Activated CD4-positive, CD25-positive, alpha-beta regulatory T cell treated with anti-CD3 and anti-CD28 coated beads, Interleukin-2, amount 50 U/mL, for 72 hours (primary cell): ENCODE data around the gene KCNMA1.

Experiments used
- DNase-seq: peaks from one replicate; pipeline ENCODE4 v3.0.0; 2021

The KCNMA1 gene

DNA sequence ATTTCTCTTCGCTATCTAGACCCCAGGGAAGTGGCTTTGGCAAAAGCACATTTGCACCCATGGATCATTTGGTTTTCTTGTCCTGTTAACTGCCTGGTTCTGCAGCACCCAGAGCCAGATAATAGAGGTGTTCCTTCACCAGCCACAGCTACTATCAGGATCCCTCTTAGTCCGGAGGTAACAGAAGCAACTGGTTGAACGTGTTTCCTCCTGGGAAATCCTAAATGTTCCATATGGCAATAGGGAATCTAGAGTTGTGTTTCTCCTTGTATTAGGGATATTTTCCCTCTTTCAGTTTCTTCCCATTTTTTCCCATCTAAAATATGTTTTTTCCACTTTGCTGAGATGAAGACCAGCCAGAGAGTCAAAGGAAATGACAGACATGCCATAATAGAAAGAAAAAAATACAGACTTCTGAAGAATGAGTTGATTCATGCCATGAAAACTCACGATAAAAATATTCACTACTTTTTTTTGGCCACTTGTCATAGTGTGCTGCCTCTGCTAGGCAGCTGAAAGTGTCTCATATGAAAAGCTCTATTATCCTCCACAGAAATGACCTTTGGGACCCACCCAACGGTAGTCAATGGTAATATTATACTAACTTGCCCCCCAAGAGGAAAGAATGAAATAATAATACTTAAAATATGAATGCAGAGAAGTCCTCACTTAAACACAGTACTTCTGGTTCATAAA is 472.8 kb downstream of the KCNMA1 start:
- DNase-seq, result no peak

DNA sequence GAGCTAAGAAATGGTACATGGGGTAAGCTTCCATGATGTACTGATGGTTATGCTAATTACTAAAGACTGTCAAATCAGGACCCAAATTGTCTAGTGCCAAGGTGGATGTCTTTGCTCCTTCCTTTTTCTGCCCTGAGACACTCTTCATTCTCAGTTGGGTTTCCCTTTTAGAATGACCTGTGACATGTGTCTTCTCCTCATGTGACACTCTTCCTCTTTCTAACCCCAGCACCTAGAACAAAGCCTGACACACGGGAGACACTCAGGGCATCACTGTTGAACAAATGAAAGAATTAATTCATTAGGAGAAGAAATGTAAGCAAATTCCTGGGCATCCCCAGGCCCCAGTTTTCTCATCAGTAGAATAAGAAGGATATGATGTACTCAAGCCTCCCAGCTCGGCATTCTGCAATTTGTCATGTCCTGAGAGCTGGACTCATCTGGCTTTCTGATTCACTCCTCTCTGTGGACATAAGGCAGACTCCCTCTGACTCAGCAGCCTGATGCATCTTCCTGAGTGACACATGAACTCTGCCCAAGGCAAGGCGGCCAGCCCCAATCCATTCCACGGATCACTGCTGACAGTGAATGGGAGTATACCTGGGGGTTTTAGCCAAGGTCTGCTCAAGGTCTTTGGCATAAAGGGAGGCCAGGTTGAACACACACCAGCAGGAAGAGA is 473.8 kb downstream of the KCNMA1 start:
- no peak for DNase-seq

DNA sequence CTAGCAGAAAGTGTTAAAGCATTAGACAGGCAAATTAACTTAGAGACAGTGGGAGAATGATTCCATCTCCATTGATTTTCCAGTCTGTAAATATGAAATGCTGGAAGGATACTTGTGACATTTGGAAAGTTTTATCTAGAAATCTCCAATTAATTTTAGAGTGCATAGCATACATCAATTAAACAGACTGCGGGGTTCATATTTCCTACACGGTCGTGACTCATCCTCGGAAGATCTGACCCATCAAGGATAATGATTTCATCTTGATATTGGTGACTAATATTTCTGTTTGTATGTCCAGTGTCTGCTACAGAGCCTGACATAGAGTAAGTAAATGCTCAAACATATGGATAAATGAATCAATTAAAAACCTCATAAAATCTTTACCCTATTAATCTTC is 474.9 kb downstream of the KCNMA1 start:
- no peak for DNase-seq

DNA sequence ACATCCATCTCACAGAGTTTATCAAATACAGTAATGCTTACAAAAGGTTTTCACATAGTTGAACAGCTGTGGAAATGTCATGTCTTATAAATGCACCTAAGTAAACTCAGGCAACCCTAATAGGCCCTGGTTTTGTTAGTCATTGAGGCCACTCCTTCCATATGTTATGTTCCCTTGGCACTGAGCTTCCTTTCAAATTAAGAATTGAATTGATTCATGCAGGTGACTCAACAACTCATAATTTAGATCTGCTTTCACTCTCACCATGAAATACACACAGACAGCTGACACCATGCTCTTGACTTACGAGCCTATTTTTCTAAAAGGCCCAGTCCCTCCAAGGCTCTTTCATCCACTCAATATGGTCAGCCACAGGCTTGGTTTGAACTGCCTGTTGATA is 476.9 kb downstream of the KCNMA1 start:
- no peak for DNase-seq

DNA sequence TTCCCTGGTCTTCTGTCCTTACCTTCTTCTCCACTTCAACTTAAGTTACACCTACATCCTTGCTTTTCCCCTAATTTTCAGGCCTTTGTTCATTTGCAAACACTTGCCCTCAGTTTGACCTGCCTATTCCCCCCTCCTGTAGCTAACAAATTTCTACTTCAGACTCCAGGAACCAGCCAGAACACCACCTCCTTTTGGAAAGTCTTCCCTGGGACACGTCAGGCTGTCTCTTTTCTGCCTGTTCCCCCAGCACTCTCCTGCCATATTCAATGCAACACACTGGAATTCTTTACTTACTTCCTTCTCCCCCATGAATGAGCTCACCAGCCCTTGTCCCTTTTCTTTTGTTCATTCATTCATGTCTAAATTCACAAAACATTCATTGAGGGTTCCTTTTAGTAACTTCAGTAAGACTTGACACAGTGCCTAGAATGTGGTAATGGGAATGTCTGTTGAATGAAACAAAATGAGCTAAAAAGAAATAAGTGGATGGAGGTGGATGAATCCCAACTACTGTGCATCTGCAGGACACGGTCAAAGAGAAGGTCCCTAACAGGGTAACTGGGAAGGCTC is 478.0 kb downstream of the KCNMA1 start:
- DNase-seq, result no peak

DNA sequence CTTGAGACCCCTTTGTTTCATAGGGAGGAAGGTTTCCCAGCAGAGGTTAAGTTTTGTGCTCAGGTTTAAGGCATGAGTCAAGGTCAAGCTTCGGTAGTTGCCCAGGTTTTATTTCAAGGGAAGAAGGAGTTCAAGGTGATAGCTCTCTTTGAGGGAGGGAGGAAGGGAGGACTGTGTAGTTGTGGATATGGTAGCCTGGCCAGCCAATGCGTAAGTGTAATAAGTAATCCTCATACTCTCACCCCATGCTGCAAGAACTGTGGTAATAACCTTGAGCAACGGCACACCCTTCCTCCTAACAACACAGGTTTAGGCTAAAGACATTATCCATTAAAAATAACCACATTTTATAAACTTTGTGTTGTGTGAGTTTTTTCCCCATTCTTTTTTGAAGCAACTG is 478.9 kb downstream of the KCNMA1 start:
- DNase-seq, result no peak

DNA sequence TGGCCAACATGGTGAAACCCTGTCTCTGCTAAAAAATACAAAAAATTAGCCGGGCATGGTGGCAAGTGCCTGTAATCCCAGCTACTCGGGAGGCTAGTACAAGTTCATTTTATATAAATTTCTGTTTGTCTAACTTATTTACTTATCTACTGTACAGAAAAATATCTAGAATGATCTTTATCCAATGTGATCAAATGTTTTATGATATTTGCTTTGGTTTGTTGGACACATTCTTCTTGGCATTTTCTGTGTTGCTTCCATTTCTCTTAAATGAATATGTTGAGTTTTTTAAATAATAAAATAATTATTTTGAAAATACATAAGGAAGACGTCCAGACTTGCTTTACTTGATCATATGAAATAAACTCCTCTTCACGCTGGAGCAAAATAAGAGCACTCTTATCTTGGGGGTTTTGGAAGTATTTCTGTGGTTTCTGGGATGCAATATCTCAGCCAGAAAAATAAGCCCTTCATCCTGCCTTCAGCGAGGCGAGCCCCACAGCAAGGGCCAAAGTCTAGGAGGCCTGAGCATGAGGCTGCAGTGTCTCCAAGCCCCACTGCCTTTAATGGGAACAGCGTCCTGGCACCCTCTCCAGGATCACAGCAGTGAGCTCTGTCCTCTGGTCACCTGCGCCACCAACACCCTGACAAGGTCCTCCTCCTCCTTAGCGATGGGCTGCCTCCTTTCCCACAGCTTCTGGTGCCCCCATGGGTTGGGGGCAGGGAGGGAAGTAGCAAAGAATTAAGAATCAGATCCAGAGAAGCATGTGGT is 480.2 kb downstream of the KCNMA1 start:
- no peak for DNase-seq

DNA sequence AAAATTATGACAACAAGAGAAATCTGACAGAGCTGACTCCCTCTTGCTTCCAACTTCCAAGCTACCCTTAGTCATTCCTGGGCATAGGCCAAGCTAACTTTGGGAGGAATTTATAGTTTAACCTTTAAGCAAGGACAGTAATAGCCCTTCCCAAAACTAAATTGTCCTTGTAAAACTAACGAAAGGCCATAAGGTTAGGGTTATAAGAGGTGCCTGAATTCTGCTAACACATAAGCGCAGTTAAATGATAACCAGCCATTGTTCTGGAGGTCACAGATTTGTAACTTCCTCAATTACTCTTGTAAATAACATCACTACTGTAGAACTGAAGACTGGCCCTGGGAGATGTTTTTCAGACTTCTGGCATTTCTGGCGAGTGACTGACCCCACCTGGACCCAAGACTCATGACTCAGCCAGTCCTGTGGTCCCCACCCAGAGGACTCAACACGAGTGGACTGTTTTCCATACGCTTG is 481.2 kb downstream of the KCNMA1 start:
- no peak for DNase-seq

DNA sequence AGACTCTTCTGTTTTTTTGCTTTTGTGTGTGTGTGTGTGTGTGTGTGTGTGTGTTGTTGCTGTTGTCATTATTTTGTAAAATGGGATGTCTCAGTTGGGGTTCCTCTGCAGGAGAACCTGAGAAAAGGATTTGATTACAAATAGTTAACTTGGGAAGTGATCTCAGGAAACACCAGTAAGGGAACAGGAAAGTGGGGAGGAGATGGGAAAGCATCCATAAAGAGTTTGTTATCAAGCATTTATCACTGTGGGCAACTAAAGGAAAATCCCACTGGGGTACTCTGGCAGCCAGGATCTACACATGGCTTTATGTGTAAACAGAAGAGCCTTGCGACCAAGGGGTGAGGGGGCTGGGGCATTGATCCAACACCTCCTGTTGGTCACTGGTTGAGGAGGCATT is 485.4 kb downstream of the KCNMA1 start:
- no peak for DNase-seq

DNA sequence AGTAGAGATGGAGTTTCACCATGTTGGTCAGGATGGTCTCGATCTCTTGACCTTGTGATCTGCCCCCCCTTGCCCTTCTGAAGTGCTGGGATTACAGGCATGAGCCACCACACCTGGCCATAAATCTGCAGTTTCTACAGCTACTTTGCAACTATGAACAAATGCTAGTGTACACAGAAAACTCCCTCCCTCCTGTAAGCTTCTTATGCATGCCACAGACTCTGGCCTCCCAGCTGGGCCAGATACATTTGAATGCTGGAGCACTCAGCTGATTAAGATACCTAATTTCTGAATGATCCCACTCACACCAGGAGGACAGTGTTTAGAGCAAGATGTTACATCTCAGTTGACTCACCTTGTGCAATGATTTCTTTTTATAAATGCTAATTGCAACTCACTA is 486.2 kb downstream of the KCNMA1 start:
- no peak for DNase-seq

DNA sequence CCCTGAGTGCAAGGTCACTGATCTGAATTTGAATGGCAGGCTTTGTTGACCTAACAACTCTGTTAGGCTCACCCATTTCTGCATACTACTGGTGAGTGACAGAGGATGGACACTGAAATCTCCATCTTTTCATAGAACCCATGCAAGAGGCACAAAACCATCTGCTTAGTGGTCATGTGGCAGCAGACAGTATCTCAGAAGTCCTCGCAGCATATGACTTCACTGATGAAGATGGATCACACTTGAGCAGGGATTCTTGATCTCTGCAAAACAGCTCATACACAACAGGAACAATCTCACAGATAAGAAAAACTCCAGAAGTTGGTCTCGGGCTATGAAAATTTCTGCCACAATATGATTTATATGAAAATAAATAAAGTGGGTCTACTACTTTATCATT is 487.9 kb downstream of the KCNMA1 start:
- DNase-seq, result no peak

DNA sequence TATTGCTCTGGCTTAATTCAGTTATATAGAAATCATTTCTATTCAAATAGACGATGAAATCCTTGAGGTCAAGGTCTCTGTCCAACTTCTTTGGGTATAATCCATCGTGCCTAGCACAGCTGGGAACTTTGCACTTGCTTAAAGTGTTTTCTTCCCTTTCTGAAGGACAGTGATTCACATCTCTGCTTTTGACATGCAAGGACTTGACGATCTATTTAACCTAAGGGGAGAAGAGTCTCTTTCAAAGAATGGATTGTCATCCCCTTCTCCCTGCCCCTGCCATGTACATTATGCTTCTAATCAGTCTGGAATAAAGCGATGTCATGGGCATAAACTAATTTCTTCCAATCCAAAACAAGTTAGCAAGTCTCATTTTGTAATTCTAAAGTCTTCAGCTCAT is 488.6 kb downstream of the KCNMA1 start:
- DNase-seq, result no peak

DNA sequence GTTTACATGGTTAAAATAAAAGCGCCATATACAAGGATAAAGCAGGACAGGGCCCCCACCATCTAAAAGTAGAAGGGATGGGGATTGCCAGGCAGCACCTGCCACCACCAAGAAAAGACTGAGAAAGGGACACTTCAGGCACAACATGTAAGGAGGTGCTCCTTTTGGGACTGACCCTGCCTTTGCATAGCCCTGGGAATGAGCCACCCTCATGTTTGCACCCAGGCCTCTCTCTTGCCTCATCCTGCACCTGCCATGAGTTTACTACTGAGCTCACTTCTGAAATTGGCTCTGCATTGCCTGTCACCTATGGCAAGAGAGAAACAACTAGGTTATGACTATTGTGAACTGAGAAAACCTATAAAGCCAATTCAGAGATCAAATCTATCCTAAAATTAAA is 489.7 kb downstream of the KCNMA1 start:
- no peak for DNase-seq

DNA sequence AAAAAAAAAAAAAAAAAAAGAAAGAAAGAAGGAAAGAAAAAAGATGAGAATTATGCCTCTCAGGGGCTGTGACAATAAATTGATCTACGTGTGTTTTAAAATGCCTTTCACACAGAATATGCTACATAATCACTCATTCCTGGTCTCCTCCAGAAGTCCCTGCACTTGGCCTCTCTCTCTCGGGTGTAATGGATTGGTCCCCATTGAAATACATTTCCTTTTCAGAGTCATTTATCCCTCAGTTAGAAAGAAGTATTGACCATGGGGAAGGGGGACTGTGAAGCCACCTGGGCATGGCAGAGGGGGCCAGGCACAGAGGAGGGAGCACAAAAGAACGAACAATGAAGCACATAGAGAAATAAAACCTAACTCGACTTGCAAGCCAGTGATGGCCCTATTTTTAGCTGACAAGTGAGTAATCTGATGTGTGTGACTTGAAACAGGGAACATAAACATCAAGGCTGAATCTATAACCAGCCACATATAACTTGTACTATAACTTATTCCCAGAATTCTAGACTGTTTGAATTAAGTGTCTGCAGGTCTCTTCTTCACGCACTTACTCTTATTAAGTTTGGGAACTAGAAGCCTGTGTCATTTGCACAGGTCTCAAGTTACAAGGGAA is 490.8 kb downstream of the KCNMA1 start:
- no peak for DNase-seq

DNA sequence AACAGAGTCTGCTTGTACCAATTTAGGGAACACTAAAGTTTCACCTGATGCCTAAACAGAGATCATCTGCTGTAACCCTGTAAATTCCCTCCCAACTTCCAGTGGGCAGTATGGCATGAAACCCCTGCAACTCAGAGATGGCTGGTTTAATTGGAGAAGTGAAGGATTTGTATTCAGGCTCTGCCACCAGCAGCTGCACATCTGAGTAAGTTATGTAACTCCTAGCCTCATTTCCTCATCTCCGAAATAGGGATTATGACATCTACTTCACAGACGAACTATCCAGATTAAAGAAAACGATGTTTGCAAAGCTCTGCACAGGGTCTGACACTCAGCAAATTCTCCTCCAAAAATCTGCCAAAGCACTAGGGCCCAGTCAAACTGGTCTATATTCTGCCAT is 493.0 kb downstream of the KCNMA1 start:
- DNase-seq, result no peak

DNA sequence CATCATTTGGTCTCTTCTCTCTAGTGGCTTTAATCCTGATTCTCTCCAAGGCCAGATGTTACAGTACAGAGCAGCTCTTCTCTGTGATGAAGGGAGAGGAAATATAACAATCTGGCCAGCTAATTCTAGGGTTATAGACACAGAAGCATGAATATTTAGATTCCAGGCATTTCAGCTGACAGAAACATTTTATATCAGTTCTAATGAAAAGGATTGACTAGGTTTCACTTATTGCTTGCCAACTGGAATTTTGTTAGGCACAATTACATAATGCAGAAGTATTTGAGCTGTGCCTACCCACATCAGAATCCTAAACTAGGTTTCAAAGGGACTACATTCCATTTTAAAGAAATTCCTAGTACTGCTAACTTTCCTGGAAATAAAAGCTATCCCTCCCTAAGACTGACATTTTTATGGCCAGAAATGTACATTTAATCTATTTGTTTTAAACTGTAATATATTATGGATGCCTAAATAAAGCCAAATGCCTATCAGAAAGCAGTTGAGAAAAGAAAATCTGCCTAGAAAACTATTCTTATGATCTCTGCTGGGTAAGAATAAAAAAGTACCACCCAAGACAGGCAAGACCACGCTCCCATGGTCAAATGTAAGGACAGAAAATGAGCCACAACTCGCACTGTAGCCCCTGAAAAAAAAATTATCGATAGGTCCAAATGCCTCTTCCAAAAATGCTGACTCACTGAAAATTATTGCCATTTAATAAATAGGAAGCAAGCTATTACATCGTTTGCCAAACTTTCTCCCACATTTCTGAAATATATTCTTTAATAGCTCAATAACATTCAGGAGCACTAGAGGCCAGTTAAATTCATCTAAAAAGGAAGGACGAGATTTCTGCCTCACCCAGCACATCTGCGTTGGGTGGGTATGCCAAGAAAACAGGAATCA is 498.1 kb downstream of the KCNMA1 start:
- no peak for DNase-seq

DNA sequence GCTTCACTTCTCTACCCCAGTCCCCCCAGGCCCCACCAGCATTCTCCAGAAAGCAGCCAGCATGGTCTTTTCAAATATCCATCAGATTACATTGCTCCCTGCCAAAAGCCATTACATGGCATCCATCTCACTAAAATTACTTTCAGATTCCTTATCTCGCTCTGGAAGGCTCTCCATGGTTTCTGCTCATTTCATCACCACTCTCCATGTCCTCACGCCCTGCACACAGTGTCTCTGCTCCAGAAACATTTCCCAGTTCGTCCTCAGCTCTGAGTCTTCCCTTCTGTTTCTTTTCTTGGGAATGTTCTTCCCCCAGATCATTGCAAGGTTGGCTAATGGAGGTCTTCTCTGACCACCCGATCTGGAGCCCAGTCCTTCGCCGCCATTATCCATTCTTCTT is 499.1 kb downstream of the KCNMA1 start:
- no peak for DNase-seq

DNA sequence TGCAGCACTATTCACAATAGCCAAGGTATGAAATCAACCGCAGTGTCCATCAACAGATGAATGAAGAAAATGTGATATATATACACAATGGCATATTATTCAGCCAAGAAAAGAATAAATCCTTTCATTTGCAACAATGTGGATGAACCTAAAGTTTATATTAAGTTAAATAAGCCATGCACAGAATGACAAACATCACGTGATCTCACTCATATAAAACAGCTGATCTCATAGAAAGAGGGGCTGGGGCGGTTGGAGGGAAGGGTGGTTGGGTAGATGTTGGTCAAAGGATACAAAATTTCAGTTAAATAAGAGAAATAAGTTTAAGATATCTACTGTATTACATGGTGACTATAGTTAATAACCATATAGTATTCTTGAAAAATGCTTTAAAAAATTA is 502.1 kb downstream of the KCNMA1 start:
- no peak for DNase-seq

DNA sequence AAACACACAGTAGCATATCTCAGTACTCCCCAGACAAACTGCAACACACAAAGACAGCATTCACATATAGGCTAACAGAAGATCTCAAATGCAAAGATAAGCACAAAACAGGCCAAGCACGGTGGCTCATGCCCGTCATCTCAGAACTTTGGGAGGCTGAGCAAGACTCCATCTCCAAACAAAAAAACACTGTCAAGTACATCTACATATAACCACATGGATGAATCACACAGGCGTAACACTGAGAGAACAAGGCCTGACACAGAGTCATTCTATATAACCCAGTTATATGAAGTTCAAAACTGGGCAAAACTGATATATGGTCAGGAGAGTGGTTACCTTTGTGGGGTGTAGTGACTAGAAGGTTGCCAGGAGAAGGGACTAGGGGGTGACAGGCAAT is 506.4 kb downstream of the KCNMA1 start:
- DNase-seq, result no peak

DNA sequence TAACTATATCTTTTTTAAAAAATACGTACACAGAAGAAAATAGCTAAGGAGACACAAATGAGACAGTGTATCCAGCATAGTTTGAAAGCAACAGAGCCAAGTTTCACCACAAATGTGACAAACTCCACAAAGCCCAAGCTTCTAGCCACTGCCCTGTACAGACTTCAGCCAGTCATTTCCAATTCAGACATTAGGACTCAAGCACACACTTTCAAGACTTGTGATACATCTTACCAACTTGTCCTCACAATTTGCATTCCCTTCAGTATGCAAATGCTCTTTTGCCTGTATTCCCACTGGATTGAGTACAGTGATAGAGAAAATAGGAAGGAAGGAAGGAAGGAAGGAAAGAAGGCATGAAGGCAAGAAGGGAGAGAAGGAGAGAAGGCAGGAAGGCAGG is 510.4 kb downstream of the KCNMA1 start:
- no peak for DNase-seq

DNA sequence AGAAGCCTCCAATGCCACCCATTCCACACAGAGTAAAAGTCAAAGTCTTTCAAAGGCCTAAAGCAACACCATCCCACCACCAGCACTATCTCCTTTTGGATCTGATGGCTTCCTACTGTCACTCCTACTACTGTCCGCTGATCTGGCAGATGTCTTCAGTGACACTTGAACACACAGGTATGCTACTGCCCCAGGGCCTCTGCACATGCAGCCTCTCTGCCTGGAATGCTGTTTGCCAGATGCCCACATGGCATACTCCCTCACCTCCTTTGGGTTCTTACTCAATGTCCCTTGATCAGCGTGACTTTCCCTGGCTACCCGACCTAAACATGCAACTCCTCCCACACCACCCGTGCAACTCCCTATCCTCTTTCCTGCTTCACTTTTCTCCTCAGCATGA is 512.4 kb downstream of the KCNMA1 start:
- DNase-seq, result no peak

DNA sequence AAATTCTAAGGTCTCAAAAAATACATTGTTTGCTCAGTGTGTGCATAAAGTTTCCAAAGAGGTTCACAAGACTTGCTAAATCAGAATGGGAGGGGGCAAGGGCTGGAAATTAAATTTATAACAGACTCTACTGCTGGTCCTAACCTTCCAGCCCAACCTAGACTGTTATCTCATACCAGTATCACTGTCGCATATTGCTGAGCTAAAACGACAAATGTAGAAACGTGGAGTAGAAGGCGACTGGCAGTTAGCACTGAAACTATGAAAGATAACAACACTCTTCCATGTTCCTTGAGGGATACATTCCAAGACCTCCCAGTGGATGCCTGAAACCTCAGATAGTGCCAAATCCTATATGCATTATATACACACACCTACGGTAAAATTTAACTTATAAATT is 514.3 kb downstream of the KCNMA1 start:
- no peak for DNase-seq
